ENCODE measurements around the gene CUEDC1. TPM values are rescaled to one million over a fixed set of nuclear protein-coding genes. Genes with fewer than 3 reads are reported as not detected.

The CUEDC1 gene
- total and polyA plus RNA-seq, 11 donors, result 29.6 to 68.5 (median 42.2) TPM

DNA sequence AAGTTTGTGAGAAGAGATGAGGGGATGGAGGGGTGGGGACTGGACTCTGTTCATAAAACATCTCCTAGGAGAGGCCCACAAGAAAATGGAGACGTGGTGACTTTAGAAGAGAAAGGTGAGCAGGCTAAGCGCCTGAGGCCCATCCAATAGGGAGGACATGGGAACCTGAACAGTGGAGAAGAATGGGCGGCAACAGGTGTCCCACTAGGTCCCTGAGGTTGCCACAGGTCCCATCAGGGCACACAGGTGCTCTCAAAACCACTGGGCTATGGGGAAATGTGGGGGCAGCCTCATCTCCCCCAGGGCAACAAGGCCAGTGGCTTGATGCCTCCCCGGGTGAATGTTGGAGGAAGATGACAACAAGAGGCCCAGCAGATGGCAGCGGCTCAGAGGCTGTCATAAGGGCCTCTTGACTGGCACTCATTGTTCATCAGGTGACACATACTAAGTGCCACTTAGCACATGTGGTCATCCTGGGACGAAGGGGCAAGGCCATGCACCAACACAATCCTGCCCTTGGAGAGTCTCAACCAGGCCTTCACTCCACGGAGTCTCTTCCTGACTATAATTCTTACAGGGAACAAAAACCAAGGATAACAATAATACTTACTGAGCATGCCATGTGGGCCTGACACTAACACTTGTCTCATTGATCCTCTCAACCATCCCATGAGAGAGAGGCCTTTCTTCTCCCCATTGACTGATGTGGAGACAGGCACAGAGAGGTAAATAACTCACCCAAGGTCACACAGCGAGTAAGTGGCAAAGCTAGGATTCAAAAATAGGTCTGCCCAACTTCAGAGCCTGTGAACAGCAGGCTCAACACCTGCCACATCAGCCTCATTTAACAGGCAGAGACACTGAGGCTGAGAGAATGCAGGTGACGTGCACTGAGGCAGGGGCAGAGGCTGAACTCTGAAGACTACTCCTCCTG, 38.0 kb downstream of the CUEDC1 start:
- DNase-seq (peak in 3 of 5 donors; percentile 50 to 81 (median 55)), ATAC-seq (peak; percentile 66 to 83 (median 76))
- Histone ChIP-seq H3K36me3 (no peaks in the 10 kb centered on the region), H3K27ac (peak overlapping the region in 11 of 12 donors; percentile 44 to 84 (median 78)), H3K4me1 (peaks cover 25 to 99% (median 81%) of the 10 kb centered on the region in 12 donors), H3K9me3 (no peaks in the 10 kb centered on the region), H3K4me3 (no peak overlapping the region), H3K27me3 (no peaks in the 10 kb centered on the region)
- no peak for TF ChIP-seq POLR2A (IDR thresholded peaks at IDR 0.05)
- TF ChIP-seq, protein P1, sequence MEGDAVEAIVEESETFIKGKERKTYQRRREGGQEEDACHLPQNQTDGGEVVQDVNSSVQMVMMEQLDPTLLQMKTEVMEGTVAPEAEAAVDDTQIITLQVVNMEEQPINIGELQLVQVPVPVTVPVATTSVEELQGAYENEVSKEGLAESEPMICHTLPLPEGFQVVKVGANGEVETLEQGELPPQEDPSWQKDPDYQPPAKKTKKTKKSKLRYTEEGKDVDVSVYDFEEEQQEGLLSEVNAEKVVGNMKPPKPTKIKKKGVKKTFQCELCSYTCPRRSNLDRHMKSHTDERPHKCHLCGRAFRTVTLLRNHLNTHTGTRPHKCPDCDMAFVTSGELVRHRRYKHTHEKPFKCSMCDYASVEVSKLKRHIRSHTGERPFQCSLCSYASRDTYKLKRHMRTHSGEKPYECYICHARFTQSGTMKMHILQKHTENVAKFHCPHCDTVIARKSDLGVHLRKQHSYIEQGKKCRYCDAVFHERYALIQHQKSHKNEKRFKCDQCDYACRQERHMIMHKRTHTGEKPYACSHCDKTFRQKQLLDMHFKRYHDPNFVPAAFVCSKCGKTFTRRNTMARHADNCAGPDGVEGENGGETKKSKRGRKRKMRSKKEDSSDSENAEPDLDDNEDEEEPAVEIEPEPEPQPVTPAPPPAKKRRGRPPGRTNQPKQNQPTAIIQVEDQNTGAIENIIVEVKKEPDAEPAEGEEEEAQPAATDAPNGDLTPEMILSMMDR (IDR thresholded peaks at IDR 0.05), result peak in 4 of 12 donors; percentile 7 to 26 (median 14)
- intact Hi-C loops (cut with DNase I), result loop anchor here in 3 of 10 donors (2.0 to 5.0 kb wide), 3 partner anchors 24 to 40 kb away; partner anchors contain the start of gene CUEDC1 (in 1 of the 3)
- 77 to 85% (median 78%) methylated on average over 9 of the region's 9 CpGs for WGBS, 4 donors

DNA sequence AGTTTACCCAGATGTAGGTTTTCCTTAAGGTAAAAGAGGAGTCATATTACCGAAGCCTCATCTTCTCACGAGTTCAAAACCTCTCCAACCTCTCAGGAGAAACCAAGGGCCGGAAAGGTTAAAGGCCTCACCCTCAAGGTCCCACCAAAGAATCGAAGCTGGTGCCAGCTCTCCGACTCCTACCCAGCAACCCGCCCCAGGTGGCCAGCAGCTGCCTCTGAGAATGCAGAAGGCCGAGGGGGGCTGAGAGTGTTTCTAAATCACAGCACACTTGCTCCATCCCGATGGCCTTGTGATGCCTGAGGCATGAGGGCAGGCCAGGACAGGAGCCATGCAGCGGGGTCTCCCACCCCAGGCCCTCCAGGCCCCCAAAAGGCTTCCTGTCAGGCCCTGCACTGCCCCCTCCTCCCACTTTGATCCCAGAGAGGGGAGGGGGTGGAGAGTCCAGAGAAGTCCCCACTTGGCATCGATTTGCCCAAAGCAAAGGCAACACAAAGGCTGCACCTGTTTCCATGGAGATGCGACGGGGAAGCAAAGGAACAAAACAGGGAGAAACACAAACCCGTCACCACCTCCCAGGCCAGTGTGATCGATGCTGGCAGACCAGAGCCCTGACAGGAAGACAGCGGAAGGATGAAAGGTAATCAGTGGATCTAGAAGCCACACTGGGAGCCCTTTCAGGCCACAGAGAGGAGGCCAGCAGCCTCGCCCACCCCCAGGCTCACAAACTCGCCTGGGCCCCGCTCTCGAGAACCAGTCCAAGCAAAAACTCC, 39.0 kb downstream of the CUEDC1 start:
- peak overlapping the region in 10 of 12 donors; percentile 44 to 84 (median 73) for H3K27ac ChIP-seq
- H3K36me3 ChIP-seq, result no peaks in the 10 kb centered on the region
- intact Hi-C loops (cut with DNase I), result loop anchor here in 3 of 10 donors (2.0 to 5.0 kb wide), 3 partner anchors 23 to 41 kb away; partner anchors contain the start of gene CUEDC1 (in 1 of the 3)
- H3K4me1 ChIP-seq, result peaks cover 17 to 99% (median 79%) of the 10 kb centered on the region in 12 donors
- H3K27me3 ChIP-seq, result no peaks in the 10 kb centered on the region
- no peaks in the 10 kb centered on the region for H3K9me3 ChIP-seq
- 69 to 80% (median 76%) methylated on average over 17 to 19 of the region's 19 CpGs for WGBS, 4 donors
- TF ChIP-seq, protein P1 (IDR thresholded peaks at IDR 0.05), result no peak
- TF ChIP-seq POLR2A (IDR thresholded peaks at IDR 0.05), result no peak
- no peak for DNase-seq
- ATAC-seq, result no peak
- no peak overlapping the region for H3K4me3 ChIP-seq

DNA sequence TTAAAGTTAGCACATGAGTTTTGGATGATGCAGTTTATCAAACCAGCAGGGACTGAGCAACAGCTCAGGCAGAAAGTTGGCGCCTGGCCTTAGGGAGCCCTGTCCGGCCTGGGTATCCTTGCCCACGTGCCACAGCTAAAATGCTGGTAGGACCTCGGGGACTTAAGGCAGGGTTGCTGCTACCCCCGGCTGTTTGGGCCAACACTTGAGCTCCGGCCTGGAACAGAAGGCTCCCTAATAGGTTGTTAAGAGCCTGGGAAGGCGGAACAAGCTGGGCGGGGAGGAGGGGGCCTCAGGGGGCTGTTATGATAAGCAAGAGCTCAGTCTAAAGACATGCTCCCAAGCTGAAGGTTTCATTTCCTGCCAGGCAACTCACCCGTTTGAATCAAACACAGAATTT, 39.7 kb downstream of the CUEDC1 start:
- peak overlapping the region in 11 of 12 donors; percentile 9 to 84 (median 68) for H3K27ac ChIP-seq
- peak in 2 of 5 donors; percentile 48 to 56 for DNase-seq
- peaks cover 17 to 93% (median 75%) of the 10 kb centered on the region in 12 donors for H3K4me1 ChIP-seq
- H3K9me3 ChIP-seq, result no peaks in the 10 kb centered on the region
- peak in 2 of 4 donors; percentile 5 to 6 for ATAC-seq
- WGBS, 4 donors, result 31 to 44% (median 38%) methylated on average over 9 of the region's 9 CpGs
- H3K27me3 ChIP-seq, result no peaks in the 10 kb centered on the region
- H3K4me3 ChIP-seq, result no peak overlapping the region
- TF ChIP-seq POLR2A (IDR thresholded peaks at IDR 0.05), result no peak
- TF ChIP-seq, protein P1 (IDR thresholded peaks at IDR 0.05), result no peak
- intact Hi-C loops (cut with DNase I), result loop anchor here in 2 of 10 donors (5.0 kb wide), 2 partner anchors 37 to 42 kb away; partner anchors contain the start of gene CUEDC1 (in 1 of the 2)
- no peaks in the 10 kb centered on the region for H3K36me3 ChIP-seq

Data from heart left ventricle (tissue), 16 donors.